GM12878 (cell line): ENCODE data around the gene INSIG1. TPM values are rescaled to one million over a fixed set of nuclear protein-coding genes. Genes with fewer than 3 reads are reported as not detected.

Experiments
- ATAC-seq: fragments of 200-7000 bp; cut with Tn5 transposase; 3 replicates; pipeline ENCODE4 v1.9.1; 2020; ENCODE audit warnings: mild to moderate bottlenecking, moderate library complexity
- BruUV-seq: library from RNA; stranded (reverse); fragments of 400-500 nt; replicated peaks from 2 replicates; lab custom pipeline; 2021; lab: Mats Ljungman, UMichigan
- CTCF ChIA-PET: fragments of 300-600 bp; sonication (Branson Sonifier 250); formaldehyde crosslinking; extraction: SDS; loops from one replicate; lab custom pipeline; 2021; ENCODE audit warnings: inconsistent platforms; lab: Yijun Ruan, JAX
- POLR2A ChIA-PET: fragments of 350-600 bp; formaldehyde crosslinking; extraction: SDS; loops from one replicate; lab custom pipeline; 2021; ENCODE audit warnings: inconsistent platforms; lab: Charles Lee
- RAD21 ChIA-PET: fragments of 300-600 bp; sonication (Branson Sonifier 250); formaldehyde crosslinking; loops from one replicate; lab custom pipeline; 2023; ENCODE audit warnings: antibody characterized with exemption; ENCODE audit not compliant: unreplicated experiment; lab: Charles Lee
- SMC1A ChIA-PET: fragments of 300-600 bp; sonication (Branson Sonifier 250); formaldehyde crosslinking; loops from one replicate; lab custom pipeline; 2023; ENCODE audit not compliant: unreplicated experiment, uncharacterized antibody; lab: Charles Lee
- DNase-seq: peaks from one replicate; pipeline ENCODE4 v3.0.0-alpha.2; 2011; ENCODE audit warnings: low read depth, low spot score
- FAIRE-seq: peaks from 3 replicates; lab custom pipeline; 2011; peaks lifted over from hg19 to GRCh38; lab: Jason Lieb, UNC
- H2AFZ ChIP-seq: 2 replicates; pipeline ENCODE4 v1.6.0; 2011; ENCODE audit warnings: low read depth, low read length, control low read depth; ENCODE audit not compliant: control insufficient read depth
- H3K27ac ChIP-seq: 2 replicates; pipeline ENCODE4 v1.5.1; 2011; ENCODE audit warnings: control low read depth; ENCODE audit not compliant: control insufficient read depth, insufficient read depth
- H3K27me3 ChIP-seq, 2 experiments: replicated peaks in 1 of 2; 2 replicates each; pipeline versions ENCODE4 v1.6.0 to v1.6.1; 2011; ENCODE audit warnings: low read length in 1 of 2; ENCODE audit not compliant: control insufficient read depth in 2 of 2, insufficient read depth in 2 of 2
- H3K36me3 ChIP-seq, 2 experiments: 2 replicates each; pipeline ENCODE4 v1.5.1; 2011; ENCODE audit warnings: low read length in 1 of 2; ENCODE audit not compliant: control insufficient read depth in 2 of 2, insufficient read depth in 2 of 2
- H3K4me1 ChIP-seq: 2 replicates; pipeline ENCODE4 v1.6.1; 2011; ENCODE audit warnings: mild to moderate bottlenecking, low read length, moderate library complexity, mixed read lengths; ENCODE audit not compliant: control insufficient read depth, insufficient read depth
- H3K4me2 ChIP-seq: 2 replicates; pipeline ENCODE4 v1.6.0; 2011; ENCODE audit warnings: control low read depth; ENCODE audit not compliant: control insufficient read depth, insufficient read depth
- H3K4me3 ChIP-seq: fragments of 200-600 bp; sonication (generic); 2 replicates; pipeline ENCODE4 v1.5.1; 2016
- H3K79me2 ChIP-seq: 2 replicates; pipeline ENCODE4 v1.6.0; 2011; ENCODE audit warnings: low read length; ENCODE audit not compliant: control insufficient read depth, insufficient read depth
- H3K9ac ChIP-seq: 2 replicates; pipeline ENCODE4 v1.8.0; 2011; ENCODE audit warnings: low read length, control low read depth, mixed read lengths; ENCODE audit not compliant: control insufficient read depth, insufficient read depth
- H3K9me3 ChIP-seq: replicated peaks from 3 replicates; pipeline ENCODE4 v1.5.1; 2011; ENCODE audit warnings: mild to moderate bottlenecking, low read length; ENCODE audit not compliant: control insufficient read depth, insufficient read depth
- H4K20me1 ChIP-seq: 2 replicates; pipeline ENCODE4 v1.6.0; 2011; ENCODE audit not compliant: control insufficient read depth, insufficient read depth
- DPF2 ChIP-seq: fragments of 450-650 bp; IDR thresholded peaks from 2 replicates; pipeline ENCODE4 v1.6.1; 2017; ENCODE audit warnings: mild to moderate bottlenecking
- EGR1 ChIP-seq, 2 experiments: IDR thresholded peaks; 1 replicate in 1 of 2; 2 replicates in 1 of 2; pipeline ENCODE4 v1.6.1; 2011 to 2012; ENCODE audit warnings: low read depth in 2 of 2, low read length in 2 of 2, borderline replicate concordance in 1 of 2, mild to moderate bottlenecking in 1 of 2, moderate library complexity in 1 of 2
- IRF4 ChIP-seq: IDR thresholded peaks from 2 replicates; pipeline ENCODE4 v1.6.1; 2011; ENCODE audit warnings: low read depth, low read length
- JUNB ChIP-seq: IDR thresholded peaks from 2 replicates; pipeline ENCODE4 v1.6.1; 2016; ENCODE audit warnings: antibody characterized with exemption, mild to moderate bottlenecking
- MTA2 ChIP-seq: fragments of 450-650 bp; IDR thresholded peaks from 2 replicates; pipeline ENCODE4 v1.6.1; 2016; ENCODE audit warnings: low read depth, mild to moderate bottlenecking, moderate library complexity
- SMAD1 ChIP-seq: fragments of 450-650 bp; IDR thresholded peaks from 2 replicates; pipeline ENCODE4 v1.6.1; 2018; ENCODE audit warnings: mild to moderate bottlenecking, low read depth; ENCODE audit not compliant: partially characterized antibody
- SREBF2 ChIP-seq: IDR thresholded peaks from 2 replicates; pipeline ENCODE4 v1.6.1; 2012; ENCODE audit warnings: mild to moderate bottlenecking, low read length
- ZNF622 ChIP-seq: fragments of 450-650 bp; IDR thresholded peaks from 2 replicates; pipeline ENCODE4 v1.6.1; 2017; ENCODE audit warnings: mild to moderate bottlenecking, inconsistent platforms
- WGBS: methylation state at CpG from one replicate; pipeline ENCODE4 v1.1.6; 2016; ENCODE audit warnings: low lambda C conversion rate; ENCODE audit not compliant: insufficient replicate concordance, insufficient coverage; ENCODE audit errors: missing lambda C conversion rate; 5-methylcytosine and 5-hydroxymethylcytosine counted together
- in situ Hi-C: fragments of 300-500 bp; cut with MboI; formaldehyde crosslinking; loops from 9 replicates; pipeline ENCODE4 v1.14.3; 2018; ENCODE audit warnings: mixed read lengths
- intact Hi-C: fragments of 100-400 bp; cut with micrococcal nuclease; formaldehyde crosslinking; loops from one replicate; pipeline ENCODE4 v1.14.2; 2022; ENCODE audit not compliant: unreplicated experiment
- polyA plus RNA-seq, 11 experiments: library from polyadenylated mRNA; depleted of rRNA in 4 of 11; unstranded in 6 of 11; stranded (reverse) in 5 of 11; fragments of >200 nt; fragmentation: Nextera tagmentation in 4 of 11; fragmentation: Illumina TruSeq in 1 of 11; extraction: Ambion mirVana in 4 of 11; extraction: Trizol in 1 of 11; gene quantifications; 1 replicate in 1 of 11; 2 replicates in 10 of 11; pipeline versions ENCODE4 v1.2.1 to v1.2.3, GENCODE V29; 2011 to 2016; ENCODE audit warnings: inconsistent platforms in 2 of 11, missing spikeins in 2 of 11, low read depth in 1 of 11
- total RNA-seq, 4 experiments: library from RNA; depleted of rRNA in 3 of 4; stranded (reverse); fragments of >200 nt in 3 of 4; fragmentation: Illumina TruSeq in 1 of 4; extraction: Trizol in 1 of 4; gene quantifications; 2 replicates each; pipeline versions ENCODE4 v1.2.1 to v1.2.3, GENCODE V29; 2013 to 2021
- TF ChIP-seq, protein P1 (sequence below): IDR thresholded peaks from 2 replicates; pipeline ENCODE4 v1.6.1; 2011; ENCODE audit warnings: borderline replicate concordance, low read depth, mild to moderate bottlenecking, moderate library complexity, mixed read lengths, low read length; ENCODE audit not compliant: insufficient read depth; ENCODE audit errors: extremely low read length
- TF ChIP-seq, protein P2 (sequence below): fragments of 450-650 bp; IDR thresholded peaks from 2 replicates; pipeline ENCODE4 v1.6.1; 2014; ENCODE audit warnings: mild to moderate bottlenecking
- TF ChIP-seq, protein P3 (sequence below): fragments of 450-650 bp; IDR thresholded peaks from 2 replicates; pipeline ENCODE4 v1.6.1; 2017; ENCODE audit warnings: low read depth, mild to moderate bottlenecking, moderate library complexity
- TF ChIP-seq, protein P4 (sequence below): fragments of 450-650 bp; IDR thresholded peaks from 2 replicates; pipeline ENCODE4 v1.6.1; 2017; ENCODE audit warnings: antibody characterized with exemption, mild to moderate bottlenecking, moderate library complexity

The INSIG1 gene
- total and polyA plus RNA-seq, 10 of the 15 experiments (the other 5 are each of a cell fraction or from before 2014, with no cell fraction given), result 29.6 to 168 (median 91.1) TPM

DNA sequence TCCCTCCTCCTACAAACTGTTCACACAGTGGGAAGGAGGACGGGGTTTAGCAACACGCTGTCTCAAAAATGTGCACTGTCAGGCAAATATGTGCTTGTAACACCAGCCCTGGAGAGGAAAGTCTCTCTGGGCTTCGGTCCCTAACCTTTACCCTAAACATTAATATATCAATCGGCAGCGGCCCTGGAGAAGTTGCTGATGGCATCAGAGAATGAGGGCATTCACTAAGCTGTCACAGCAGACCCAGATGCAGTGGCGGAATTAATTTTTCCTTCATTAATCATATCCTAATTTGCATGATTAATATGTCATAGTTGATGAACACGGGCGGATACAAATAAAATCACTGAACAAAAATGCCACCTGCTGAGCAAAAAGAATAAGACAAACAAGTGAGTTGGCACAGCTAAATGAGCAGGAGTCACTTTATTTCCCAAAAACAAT is 45.2 kb upstream of the INSIG1 start (continued):
- TF ChIP-seq JUNB, result no peak

DNA sequence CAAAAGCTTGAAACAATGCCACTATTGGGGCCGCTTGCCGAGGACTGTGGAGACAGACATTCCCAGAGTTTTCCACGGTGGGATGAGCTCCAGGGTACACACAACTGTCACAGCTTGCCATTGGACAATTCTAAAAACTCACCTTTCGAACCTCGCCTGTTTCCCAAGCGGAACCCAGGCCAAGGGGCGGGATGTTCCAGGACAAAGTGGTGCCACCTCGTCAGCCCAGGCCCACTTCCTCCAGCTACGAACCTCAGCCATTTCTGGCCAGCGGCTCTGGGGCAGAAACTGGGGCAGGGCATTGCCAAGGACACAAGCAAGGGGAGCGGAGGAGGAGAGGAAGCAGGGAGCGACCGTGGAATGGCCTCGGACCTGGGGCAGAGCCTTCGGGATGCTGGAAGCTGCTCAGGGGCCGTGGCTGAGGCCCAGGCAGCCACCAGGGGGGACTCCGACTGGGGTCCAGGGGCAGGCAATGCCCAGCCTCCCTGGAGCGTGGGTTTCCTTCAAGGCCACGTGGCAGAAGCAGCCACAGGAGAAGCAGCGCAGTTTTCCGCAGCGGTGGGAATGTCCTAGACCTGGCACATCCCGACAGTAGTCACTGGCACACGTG is 44.7 kb upstream of the INSIG1 start:
- no peak for FAIRE-seq
- Histone ChIP-seq H3K9ac (no peak overlapping the region), H4K20me1 (no peaks in the 10 kb centered on the region), H3K79me2 (no peaks in the 10 kb centered on the region), H3K27ac (no peak overlapping the region), H3K4me2 (no peak overlapping the region), H3K4me3 (no peak overlapping the region), H3K36me3 (no peaks in the 10 kb centered on the region), H3K27me3 (peaks cover 0 to 3% of the 10 kb centered on the region in 2 experiments; a peak in 2 of 4 replicates), H3K4me1 (no peaks in the 10 kb centered on the region), H2AFZ (no peak overlapping the region), H3K9me3 (no peaks in the 10 kb centered on the region)
- in situ Hi-C loops (no loop called here), intact Hi-C loops (no loop called here)
- POLR2A ChIA-PET, result no interaction called here
- SMC1A ChIA-PET, result interaction anchor here (1.0 kb wide), 1 partner anchor 119 kb away, joined by 3 read pairs; no protein-coding TSS in a partner anchor
- no TSS peak for BruUV-seq
- RAD21 ChIA-PET, result interaction anchor here (0.9 kb wide), 1 partner anchor 325 kb away, joined by 4 read pairs; no protein-coding TSS in a partner anchor
- ATAC-seq, result no peak
- CTCF ChIA-PET, result no interaction called here
- no peak for DNase-seq
- WGBS, result 36% methylated on average over 20 of the region's 24 CpGs
- TF ChIP-seq SREBF2, result no peak
- TF ChIP-seq, protein P1, sequence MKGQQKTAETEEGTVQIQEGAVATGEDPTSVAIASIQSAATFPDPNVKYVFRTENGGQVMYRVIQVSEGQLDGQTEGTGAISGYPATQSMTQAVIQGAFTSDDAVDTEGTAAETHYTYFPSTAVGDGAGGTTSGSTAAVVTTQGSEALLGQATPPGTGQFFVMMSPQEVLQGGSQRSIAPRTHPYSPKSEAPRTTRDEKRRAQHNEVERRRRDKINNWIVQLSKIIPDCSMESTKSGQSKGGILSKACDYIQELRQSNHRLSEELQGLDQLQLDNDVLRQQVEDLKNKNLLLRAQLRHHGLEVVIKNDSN, result no peak
- no peak for TF ChIP-seq EGR1 (IDR thresholded peaks at IDR 0.05; ENCODE audit: borderline replicate concordance in 1 of 2, low read depth in 2 of 2, low read length in 2 of 2)
- no peak for TF ChIP-seq MTA2
- no peak for TF ChIP-seq IRF4
- no peak for TF ChIP-seq ZNF622
- TF ChIP-seq, protein P2, sequence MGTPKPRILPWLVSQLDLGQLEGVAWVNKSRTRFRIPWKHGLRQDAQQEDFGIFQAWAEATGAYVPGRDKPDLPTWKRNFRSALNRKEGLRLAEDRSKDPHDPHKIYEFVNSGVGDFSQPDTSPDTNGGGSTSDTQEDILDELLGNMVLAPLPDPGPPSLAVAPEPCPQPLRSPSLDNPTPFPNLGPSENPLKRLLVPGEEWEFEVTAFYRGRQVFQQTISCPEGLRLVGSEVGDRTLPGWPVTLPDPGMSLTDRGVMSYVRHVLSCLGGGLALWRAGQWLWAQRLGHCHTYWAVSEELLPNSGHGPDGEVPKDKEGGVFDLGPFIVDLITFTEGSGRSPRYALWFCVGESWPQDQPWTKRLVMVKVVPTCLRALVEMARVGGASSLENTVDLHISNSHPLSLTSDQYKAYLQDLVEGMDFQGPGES, result no peak
- TF ChIP-seq, protein P3, sequence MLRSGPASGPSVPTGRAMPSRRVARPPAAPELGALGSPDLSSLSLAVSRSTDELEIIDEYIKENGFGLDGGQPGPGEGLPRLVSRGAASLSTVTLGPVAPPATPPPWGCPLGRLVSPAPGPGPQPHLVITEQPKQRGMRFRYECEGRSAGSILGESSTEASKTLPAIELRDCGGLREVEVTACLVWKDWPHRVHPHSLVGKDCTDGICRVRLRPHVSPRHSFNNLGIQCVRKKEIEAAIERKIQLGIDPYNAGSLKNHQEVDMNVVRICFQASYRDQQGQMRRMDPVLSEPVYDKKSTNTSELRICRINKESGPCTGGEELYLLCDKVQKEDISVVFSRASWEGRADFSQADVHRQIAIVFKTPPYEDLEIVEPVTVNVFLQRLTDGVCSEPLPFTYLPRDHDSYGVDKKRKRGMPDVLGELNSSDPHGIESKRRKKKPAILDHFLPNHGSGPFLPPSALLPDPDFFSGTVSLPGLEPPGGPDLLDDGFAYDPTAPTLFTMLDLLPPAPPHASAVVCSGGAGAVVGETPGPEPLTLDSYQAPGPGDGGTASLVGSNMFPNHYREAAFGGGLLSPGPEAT, result no peak
- TF ChIP-seq DPF2, result no peak
- TF ChIP-seq, protein P4, sequence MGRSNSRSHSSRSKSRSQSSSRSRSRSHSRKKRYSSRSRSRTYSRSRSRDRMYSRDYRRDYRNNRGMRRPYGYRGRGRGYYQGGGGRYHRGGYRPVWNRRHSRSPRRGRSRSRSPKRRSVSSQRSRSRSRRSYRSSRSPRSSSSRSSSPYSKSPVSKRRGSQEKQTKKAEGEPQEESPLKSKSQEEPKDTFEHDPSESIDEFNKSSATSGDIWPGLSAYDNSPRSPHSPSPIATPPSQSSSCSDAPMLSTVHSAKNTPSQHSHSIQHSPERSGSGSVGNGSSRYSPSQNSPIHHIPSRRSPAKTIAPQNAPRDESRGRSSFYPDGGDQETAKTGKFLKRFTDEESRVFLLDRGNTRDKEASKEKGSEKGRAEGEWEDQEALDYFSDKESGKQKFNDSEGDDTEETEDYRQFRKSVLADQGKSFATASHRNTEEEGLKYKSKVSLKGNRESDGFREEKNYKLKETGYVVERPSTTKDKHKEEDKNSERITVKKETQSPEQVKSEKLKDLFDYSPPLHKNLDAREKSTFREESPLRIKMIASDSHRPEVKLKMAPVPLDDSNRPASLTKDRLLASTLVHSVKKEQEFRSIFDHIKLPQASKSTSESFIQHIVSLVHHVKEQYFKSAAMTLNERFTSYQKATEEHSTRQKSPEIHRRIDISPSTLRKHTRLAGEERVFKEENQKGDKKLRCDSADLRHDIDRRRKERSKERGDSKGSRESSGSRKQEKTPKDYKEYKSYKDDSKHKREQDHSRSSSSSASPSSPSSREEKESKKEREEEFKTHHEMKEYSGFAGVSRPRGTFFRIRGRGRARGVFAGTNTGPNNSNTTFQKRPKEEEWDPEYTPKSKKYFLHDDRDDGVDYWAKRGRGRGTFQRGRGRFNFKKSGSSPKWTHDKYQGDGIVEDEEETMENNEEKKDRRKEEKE, result no peak
- no peak for TF ChIP-seq SMAD1
